Measurements from ENCODE around the gene VPS13D.
"Not testable (repeated sequence)": the region's sequence is repeated elsewhere in the genome, so short reads cannot be mapped to it uniquely, and the experiment has no call there.

- TF ChIP-seq CTCF, POLR2A (IDR thresholded peaks at IDR 0.05): not testable (repeated sequence)
These were observed 7.1 kb upstream of the VPS13D start for GRCh38 chr1:12222700-12223099.

Data from uterus (tissue), 2 donors.